ENCODE results near the gene FOXE1.

The FOXE1 gene

DNA sequence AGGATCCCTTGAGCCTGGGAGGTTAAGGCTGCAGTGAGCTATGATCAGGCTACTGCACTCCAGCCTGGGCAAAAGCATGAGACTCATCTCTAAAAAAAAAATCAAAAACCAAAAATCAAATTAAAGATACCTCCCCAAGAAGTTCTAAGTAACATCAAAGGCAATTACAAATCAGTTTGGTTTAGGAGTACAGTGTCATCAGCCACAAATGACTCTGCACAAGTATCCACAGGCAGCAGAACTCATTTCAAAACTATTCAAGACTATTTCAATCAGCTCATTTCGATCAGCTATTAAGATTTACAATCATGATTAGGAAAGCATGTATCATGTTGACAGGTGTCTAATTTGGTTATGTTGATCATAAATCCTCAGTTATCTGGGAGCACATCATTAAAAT, 50.2 kb downstream of the FOXE1 start:
- Histone ChIP-seq H4K20me1 (ENCODE audit: control insufficient read depth, insufficient read depth, low read depth, low read length) (peaks cover 3% of the 10 kb centered on the region; the same call in 1 of the 2 replicates), H3F3A (ENCODE audit: control insufficient read depth, insufficient read depth) (0 out of 2 replicates have a peak, but pooled peaks cover 3% of the 10 kb centered on the region), H3K9me2 (replicated peaks; ENCODE audit: control insufficient read depth, low read length) (no peaks in the 10 kb centered on the region), H3K4me1 (ENCODE audit: control insufficient read depth, low read length) (no peaks in the 10 kb centered on the region), H3K4me2 (ENCODE audit: low read length) (no peak overlapping the region), H3K27me3 (ENCODE audit: control insufficient read depth, low read length) (no peaks in the 10 kb centered on the region), H3K36me3 (ENCODE audit: control insufficient read depth, low read length) (peaks cover 29% of the 10 kb centered on the region), H3K27ac (ENCODE audit: low read depth, low read length) (no peak overlapping the region), H3K9me3 (ENCODE audit: control insufficient read depth, insufficient read depth, low read length) (no peaks in the 10 kb centered on the region), H3K4me3 (ENCODE audit: low read length) (no peak overlapping the region), H3K79me2 (ENCODE audit: control insufficient read depth, low read length) (peaks cover 17% of the 10 kb centered on the region; the same call in 1 of the 2 replicates)
- TF ChIP-seq CTCF (IDR thresholded peaks at IDR 0.05; ENCODE audit: low read depth, low read length, poor library complexity, severe bottlenecking) (no peak), EZH2phosphoT487 (IDR thresholded peaks at IDR 0.05; ENCODE audit: borderline replicate concordance, low read length) (no peak)

- no peak overlapping the region for H3K27ac ChIP-seq (ENCODE audit: low read depth, low read length)
- H3K36me3 ChIP-seq (ENCODE audit: control insufficient read depth, low read length), result peaks cover 39% of the 10 kb centered on the region
- no peak for TF ChIP-seq CTCF (IDR thresholded peaks at IDR 0.05; ENCODE audit: low read depth, low read length, poor library complexity, severe bottlenecking)
- no peak for TF ChIP-seq EZH2phosphoT487 (IDR thresholded peaks at IDR 0.05; ENCODE audit: borderline replicate concordance, low read length)
- peaks cover 3% of the 10 kb centered on the region; the same call in 1 of the 2 replicates for H4K20me1 ChIP-seq (ENCODE audit: control insufficient read depth, insufficient read depth, low read depth, low read length)
- no peak overlapping the region for H3K4me2 ChIP-seq (ENCODE audit: low read length)
- no peaks in the 10 kb centered on the region for H3K27me3 ChIP-seq (ENCODE audit: control insufficient read depth, low read length)
- no peak overlapping the region for H3K4me3 ChIP-seq (ENCODE audit: low read length)
- peaks cover 17% of the 10 kb centered on the region; the same call in 1 of the 2 replicates for H3K79me2 ChIP-seq (ENCODE audit: control insufficient read depth, low read length)
- H3K9me2 ChIP-seq (replicated peaks; ENCODE audit: control insufficient read depth, low read length), result no peaks in the 10 kb centered on the region
- 0 out of 2 replicates have a peak, but pooled peaks cover 3% of the 10 kb centered on the region for H3F3A ChIP-seq (ENCODE audit: control insufficient read depth, insufficient read depth)
- H3K9me3 ChIP-seq (ENCODE audit: control insufficient read depth, insufficient read depth, low read length), result no peaks in the 10 kb centered on the region
- H3K4me1 ChIP-seq (ENCODE audit: control insufficient read depth, low read length), result no peaks in the 10 kb centered on the region
Measured at GRCh38 chr9:97904725-97905124, 51.7 kb downstream of the FOXE1 start.

- TF ChIP-seq CTCF (IDR thresholded peaks at IDR 0.05; ENCODE audit: low read depth, low read length, poor library complexity, severe bottlenecking), result no peak
- no peak for TF ChIP-seq EZH2phosphoT487 (IDR thresholded peaks at IDR 0.05; ENCODE audit: borderline replicate concordance, low read length)
- Histone ChIP-seq H3K4me3 (ENCODE audit: low read length) (no peak overlapping the region), H3K27me3 (ENCODE audit: control insufficient read depth, low read length) (no peaks in the 10 kb centered on the region), H3F3A (ENCODE audit: control insufficient read depth, insufficient read depth) (0 out of 2 replicates have a peak, but pooled peaks cover 3% of the 10 kb centered on the region), H3K9me3 (ENCODE audit: control insufficient read depth, insufficient read depth, low read length) (no peaks in the 10 kb centered on the region), H3K36me3 (ENCODE audit: control insufficient read depth, low read length) (peaks cover 43% of the 10 kb centered on the region), H4K20me1 (ENCODE audit: control insufficient read depth, insufficient read depth, low read depth, low read length) (peaks cover 3% of the 10 kb centered on the region; the same call in 1 of the 2 replicates), H3K4me1 (ENCODE audit: control insufficient read depth, low read length) (no peaks in the 10 kb centered on the region), H3K9me2 (replicated peaks; ENCODE audit: control insufficient read depth, low read length) (no peaks in the 10 kb centered on the region), H3K27ac (ENCODE audit: low read depth, low read length) (no peak overlapping the region), H3K4me2 (ENCODE audit: low read length) (no peak overlapping the region), H3K79me2 (ENCODE audit: control insufficient read depth, low read length) (peaks cover 17% of the 10 kb centered on the region; the same call in 1 of the 2 replicates)
Measured at GRCh38 chr9:97905228-97905627, 52.2 kb downstream of the FOXE1 start.

Measured in DOHH2 (cell line).